ENCODE measurements around the gene SLC41A3.

DNA sequence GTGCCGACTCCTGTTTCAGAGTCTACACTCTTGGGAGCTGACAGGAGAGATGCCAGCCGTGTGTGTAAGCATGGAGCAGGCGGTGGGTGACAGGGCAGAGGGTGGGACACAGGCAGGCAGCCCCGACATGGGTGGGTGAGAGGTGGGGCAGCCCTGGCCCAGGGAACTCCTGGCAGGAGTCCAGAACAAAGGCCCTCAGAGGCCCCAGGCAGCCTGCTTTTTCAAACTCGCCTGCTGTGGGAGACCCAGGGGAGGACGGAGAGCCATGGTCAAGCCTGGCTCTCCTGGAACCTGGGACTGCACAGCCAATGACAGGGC lies 29.3 kb upstream of the SLC41A3 start:
- TF ChIP-seq POLR2A (IDR thresholded peaks at IDR 0.05; ENCODE audit: low read depth, low read length): no peak
- TF ChIP-seq POLR2AphosphoS5 (IDR thresholded peaks at IDR 0.05; ENCODE audit: low read depth, low read length): no peak
- no peak for TF ChIP-seq SPI1 (IDR thresholded peaks at IDR 0.05; ENCODE audit: low read depth, low read length)
- no peak for TF ChIP-seq TAF1 (IDR thresholded peaks at IDR 0.05; ENCODE audit: low read depth, low read length)
- no peak for TF ChIP-seq POU2F2 (IDR thresholded peaks at IDR 0.05; ENCODE audit: low read depth, low read length)
- TF ChIP-seq PAX5 (IDR thresholded peaks at IDR 0.05; ENCODE audit: insufficient read depth, low read length, severe bottlenecking): no peak
